ENCODE data around the gene ACMSD. TPM values are rescaled to one million over a fixed set of nuclear protein-coding genes. Genes with fewer than 3 reads are reported as not detected.

ACMSD gene
- total RNA-seq, 1 donor from 2014 or later, result not detected

- no peak for DNase-seq
- Mint-ChIP-seq H3K4me3 (ENCODE audit: unreplicated experiment) (no peak overlapping the region), H3K27ac (ENCODE audit: unreplicated experiment) (no peak overlapping the region), H3K27me3 (ENCODE audit: unreplicated experiment) (no peaks in the 10 kb centered on the region), H3K4me1 (ENCODE audit: low read depth, unreplicated experiment) (peaks cover 8% of the 10 kb centered on the region), H3K9me3 (ENCODE audit: unreplicated experiment) (no peaks in the 10 kb centered on the region), H3K36me3 (ENCODE audit: unreplicated experiment) (peaks cover 8% of the 10 kb centered on the region)
- TF ChIP-seq, protein P1, sequence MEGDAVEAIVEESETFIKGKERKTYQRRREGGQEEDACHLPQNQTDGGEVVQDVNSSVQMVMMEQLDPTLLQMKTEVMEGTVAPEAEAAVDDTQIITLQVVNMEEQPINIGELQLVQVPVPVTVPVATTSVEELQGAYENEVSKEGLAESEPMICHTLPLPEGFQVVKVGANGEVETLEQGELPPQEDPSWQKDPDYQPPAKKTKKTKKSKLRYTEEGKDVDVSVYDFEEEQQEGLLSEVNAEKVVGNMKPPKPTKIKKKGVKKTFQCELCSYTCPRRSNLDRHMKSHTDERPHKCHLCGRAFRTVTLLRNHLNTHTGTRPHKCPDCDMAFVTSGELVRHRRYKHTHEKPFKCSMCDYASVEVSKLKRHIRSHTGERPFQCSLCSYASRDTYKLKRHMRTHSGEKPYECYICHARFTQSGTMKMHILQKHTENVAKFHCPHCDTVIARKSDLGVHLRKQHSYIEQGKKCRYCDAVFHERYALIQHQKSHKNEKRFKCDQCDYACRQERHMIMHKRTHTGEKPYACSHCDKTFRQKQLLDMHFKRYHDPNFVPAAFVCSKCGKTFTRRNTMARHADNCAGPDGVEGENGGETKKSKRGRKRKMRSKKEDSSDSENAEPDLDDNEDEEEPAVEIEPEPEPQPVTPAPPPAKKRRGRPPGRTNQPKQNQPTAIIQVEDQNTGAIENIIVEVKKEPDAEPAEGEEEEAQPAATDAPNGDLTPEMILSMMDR (IDR thresholded peaks at IDR 0.05; ENCODE audit: partially characterized antibody, unreplicated experiment), result no peak
Observed at GRCh38 chr2:134950886-134951285, 112.5 kb downstream of the ACMSD start.

Small RNA genes within 50 kb of the gene (microRNA-seq; reads per million reads assigned to microRNA genes)
- gene MIR5590 (ENCODE audit: unreplicated experiment), result not detected

Other genes starting within 250 kb of the ACMSD start
- gene TMEM163, start 119.6 kb upstream of the ACMSD start, total RNA-seq (ENCODE audit: unreplicated experiment), result 27.7 TPM
- gene CCNT2, start 80.2 kb downstream of the ACMSD start, total RNA-seq (ENCODE audit: unreplicated experiment), result 70.0 TPM
- not detected for gene MAP3K19, start 208.8 kb downstream of the ACMSD start, total RNA-seq (ENCODE audit: unreplicated experiment)
- 30.7 TPM for gene RAB3GAP1, start 213.7 kb downstream of the ACMSD start, total RNA-seq (ENCODE audit: unreplicated experiment)

All from glutamatergic neuron (in vitro differentiated cells).